Measurements from ENCODE around the gene NR4A1.
A peak's percentile ranks its signal among the peaks of the same experiment; 100 is the strongest.

NR4A1 gene

DNA sequence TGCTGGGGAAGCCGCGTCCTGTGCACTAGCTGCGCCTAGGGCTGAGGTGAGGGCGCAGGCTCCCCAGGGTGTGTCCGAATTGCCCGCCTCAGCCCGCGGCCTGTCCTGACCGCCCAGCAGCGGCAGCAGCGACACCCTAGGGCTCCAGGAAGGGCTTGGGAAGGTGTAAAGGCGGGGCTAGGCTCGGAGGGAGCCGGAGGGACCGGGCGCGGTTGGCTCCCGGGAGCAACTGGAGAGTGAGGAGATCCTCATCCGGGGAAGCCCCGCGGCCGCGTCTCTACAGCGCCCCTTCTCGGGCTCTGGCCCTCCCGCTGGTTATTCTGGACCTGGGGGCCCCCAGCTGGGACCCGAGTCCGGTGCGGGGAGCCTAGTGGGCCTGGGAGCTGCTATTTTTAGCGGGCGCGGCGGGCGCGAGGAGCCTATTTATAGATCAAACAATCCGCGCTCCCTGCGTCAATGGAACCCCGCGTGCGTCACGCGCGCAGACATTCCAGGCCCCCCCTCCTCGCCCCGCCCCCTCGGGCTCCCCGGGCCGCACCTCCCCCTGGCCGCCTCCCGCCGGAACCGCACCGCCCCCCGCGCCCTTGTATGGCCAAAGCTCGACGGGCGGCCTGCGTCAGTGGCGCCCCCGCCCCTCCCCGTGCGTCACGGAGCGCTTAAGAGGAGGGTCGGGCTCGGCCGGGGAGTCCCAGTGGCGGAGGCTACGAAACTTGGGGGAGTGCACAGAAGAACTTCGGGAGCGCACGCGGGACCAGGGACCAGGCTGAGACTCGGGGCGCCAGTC is at the start of gene NR4A1 (continued):
- no peak for TF ChIP-seq ZNF133 (tag by site-specific recombination; IDR thresholded peaks at IDR 0.05)
- TF ChIP-seq ZNF350 (tag by site-specific recombination; IDR thresholded peaks at IDR 0.05): no peak
- TF ChIP-seq, protein P1, sequence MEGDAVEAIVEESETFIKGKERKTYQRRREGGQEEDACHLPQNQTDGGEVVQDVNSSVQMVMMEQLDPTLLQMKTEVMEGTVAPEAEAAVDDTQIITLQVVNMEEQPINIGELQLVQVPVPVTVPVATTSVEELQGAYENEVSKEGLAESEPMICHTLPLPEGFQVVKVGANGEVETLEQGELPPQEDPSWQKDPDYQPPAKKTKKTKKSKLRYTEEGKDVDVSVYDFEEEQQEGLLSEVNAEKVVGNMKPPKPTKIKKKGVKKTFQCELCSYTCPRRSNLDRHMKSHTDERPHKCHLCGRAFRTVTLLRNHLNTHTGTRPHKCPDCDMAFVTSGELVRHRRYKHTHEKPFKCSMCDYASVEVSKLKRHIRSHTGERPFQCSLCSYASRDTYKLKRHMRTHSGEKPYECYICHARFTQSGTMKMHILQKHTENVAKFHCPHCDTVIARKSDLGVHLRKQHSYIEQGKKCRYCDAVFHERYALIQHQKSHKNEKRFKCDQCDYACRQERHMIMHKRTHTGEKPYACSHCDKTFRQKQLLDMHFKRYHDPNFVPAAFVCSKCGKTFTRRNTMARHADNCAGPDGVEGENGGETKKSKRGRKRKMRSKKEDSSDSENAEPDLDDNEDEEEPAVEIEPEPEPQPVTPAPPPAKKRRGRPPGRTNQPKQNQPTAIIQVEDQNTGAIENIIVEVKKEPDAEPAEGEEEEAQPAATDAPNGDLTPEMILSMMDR (tag by site-specific recombination; IDR thresholded peaks at IDR 0.05): peak; percentile 84
- TF ChIP-seq, protein P2, sequence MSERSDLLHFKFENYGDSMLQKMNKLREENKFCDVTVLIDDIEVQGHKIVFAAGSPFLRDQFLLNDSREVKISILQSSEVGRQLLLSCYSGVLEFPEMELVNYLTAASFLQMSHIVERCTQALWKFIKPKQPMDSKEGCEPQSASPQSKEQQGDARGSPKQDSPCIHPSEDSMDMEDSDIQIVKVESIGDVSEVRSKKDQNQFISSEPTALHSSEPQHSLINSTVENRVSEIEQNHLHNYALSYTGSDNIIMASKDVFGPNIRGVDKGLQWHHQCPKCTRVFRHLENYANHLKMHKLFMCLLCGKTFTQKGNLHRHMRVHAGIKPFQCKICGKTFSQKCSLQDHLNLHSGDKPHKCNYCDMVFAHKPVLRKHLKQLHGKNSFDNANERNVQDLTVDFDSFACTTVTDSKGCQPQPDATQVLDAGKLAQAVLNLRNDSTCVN (tag by site-specific recombination; optimal IDR thresholded peaks at IDR 0.05): peak; percentile 87
- TF ChIP-seq GLIS1 (tag by site-specific recombination; IDR thresholded peaks at IDR 0.05): peak; percentile 97
- TF ChIP-seq KLF8 (tag by site-specific recombination; IDR thresholded peaks at IDR 0.05): peak; percentile 54
- TF ChIP-seq ZNF629 (tag by site-specific recombination; IDR thresholded peaks at IDR 0.05): peak; percentile 98
- peak; percentile 92 for TF ChIP-seq ZBTB21 (tag by site-specific recombination; IDR thresholded peaks at IDR 0.05)
- no peak for TF ChIP-seq GLI4 (tag by site-specific recombination; IDR thresholded peaks at IDR 0.05)
- TF ChIP-seq ZNF610 (tag by site-specific recombination; IDR thresholded peaks at IDR 0.05; ENCODE audit: borderline replicate concordance): no peak
- no peak for TF ChIP-seq ZNF248 (tag by site-specific recombination; IDR thresholded peaks at IDR 0.05)
- no peak for TF ChIP-seq ZNF785 (tag by site-specific recombination; IDR thresholded peaks at IDR 0.05)
- TF ChIP-seq ZNF514 (tag by site-specific recombination; IDR thresholded peaks at IDR 0.05): no peak
- TF ChIP-seq ZNF423 (tag by site-specific recombination; IDR thresholded peaks at IDR 0.05): peak; percentile 93
- no peak for TF ChIP-seq ZNF530 (tag by site-specific recombination; IDR thresholded peaks at IDR 0.05; ENCODE audit: low read depth)
- TF ChIP-seq, protein P3, sequence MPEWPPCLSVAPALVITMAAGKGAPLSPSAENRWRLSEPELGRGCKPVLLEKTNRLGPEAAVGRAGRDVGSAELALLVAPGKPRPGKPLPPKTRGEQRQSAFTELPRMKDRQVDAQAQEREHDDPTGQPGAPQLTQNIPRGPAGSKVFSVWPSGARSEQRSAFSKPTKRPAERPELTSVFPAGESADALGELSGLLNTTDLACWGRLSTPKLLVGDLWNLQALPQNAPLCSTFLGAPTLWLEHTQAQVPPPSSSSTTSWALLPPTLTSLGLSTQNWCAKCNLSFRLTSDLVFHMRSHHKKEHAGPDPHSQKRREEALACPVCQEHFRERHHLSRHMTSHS (tag by site-specific recombination; IDR thresholded peaks at IDR 0.05): no peak
- TF ChIP-seq, protein P4, sequence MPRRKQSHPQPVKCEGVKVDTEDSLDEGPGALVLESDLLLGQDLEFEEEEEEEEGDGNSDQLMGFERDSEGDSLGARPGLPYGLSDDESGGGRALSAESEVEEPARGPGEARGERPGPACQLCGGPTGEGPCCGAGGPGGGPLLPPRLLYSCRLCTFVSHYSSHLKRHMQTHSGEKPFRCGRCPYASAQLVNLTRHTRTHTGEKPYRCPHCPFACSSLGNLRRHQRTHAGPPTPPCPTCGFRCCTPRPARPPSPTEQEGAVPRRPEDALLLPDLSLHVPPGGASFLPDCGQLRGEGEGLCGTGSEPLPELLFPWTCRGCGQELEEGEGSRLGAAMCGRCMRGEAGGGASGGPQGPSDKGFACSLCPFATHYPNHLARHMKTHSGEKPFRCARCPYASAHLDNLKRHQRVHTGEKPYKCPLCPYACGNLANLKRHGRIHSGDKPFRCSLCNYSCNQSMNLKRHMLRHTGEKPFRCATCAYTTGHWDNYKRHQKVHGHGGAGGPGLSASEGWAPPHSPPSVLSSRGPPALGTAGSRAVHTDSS (tag by site-specific recombination; IDR thresholded peaks at IDR 0.05): no peak; the same call in 1 of the 2 replicates
- no peak for TF ChIP-seq MYNN (tag by site-specific recombination; IDR thresholded peaks at IDR 0.05; ENCODE audit: borderline replicate concordance)
- no peak for TF ChIP-seq ZFP41 (tag by site-specific recombination; IDR thresholded peaks at IDR 0.05; ENCODE audit: borderline replicate concordance)
- TF ChIP-seq, protein P5, sequence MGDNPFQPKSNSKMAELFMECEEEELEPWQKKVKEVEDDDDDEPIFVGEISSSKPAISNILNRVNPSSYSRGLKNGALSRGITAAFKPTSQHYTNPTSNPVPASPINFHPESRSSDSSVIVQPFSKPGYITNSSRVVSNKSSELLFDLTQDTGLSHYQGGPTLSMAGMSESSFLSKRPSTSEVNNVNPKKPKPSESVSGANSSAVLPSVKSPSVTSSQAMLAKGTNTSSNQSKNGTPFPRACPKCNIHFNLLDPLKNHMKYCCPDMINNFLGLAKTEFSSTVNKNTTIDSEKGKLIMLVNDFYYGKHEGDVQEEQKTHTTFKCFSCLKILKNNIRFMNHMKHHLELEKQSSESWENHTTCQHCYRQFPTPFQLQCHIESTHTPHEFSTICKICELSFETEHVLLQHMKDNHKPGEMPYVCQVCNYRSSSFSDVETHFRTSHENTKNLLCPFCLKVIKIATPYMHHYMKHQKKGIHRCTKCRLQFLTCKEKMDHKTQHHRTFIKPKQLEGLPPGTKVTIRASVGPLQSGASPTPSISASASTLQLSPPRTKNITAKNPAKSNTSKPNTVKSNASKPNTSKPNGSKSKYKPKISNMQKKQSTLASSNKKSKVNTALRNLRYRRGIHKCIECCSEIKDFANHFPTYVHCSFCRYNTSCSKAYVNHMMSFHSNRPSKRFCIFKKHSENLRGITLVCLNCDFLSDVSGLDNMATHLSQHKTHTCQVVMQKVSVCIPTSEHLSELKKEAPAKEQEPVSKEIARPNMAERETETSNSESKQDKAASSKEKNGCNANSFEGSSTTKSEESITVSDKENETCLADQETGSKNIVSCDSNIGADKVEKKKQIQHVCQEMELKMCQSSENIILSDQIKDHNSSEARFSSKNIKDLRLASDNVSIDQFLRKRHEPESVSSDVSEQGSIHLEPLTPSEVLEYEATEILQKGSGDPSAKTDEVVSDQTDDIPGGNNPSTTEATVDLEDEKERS (tag by site-specific recombination; IDR thresholded peaks at IDR 0.05): no peak
- TF ChIP-seq MZF1 (tag by site-specific recombination; IDR thresholded peaks at IDR 0.05; ENCODE audit: borderline replicate concordance): no peak
- no peak for TF ChIP-seq ZNF664 (tag by site-specific recombination; IDR thresholded peaks at IDR 0.05)
- no peak for TF ChIP-seq ZNF19 (tag by site-specific recombination; IDR thresholded peaks at IDR 0.05; ENCODE audit: low read depth)
- TF ChIP-seq, protein P6, sequence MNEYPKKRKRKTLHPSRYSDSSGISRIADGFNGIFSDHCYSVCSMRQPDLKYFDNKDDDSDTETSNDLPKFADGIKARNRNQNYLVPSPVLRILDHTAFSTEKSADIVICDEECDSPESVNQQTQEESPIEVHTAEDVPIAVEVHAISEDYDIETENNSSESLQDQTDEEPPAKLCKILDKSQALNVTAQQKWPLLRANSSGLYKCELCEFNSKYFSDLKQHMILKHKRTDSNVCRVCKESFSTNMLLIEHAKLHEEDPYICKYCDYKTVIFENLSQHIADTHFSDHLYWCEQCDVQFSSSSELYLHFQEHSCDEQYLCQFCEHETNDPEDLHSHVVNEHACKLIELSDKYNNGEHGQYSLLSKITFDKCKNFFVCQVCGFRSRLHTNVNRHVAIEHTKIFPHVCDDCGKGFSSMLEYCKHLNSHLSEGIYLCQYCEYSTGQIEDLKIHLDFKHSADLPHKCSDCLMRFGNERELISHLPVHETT (tag by site-specific recombination; IDR thresholded peaks at IDR 0.05): peak; percentile 28; the same call in 1 of the 2 replicates
- TF ChIP-seq BCL11B (tag by site-specific recombination; IDR thresholded peaks at IDR 0.05; ENCODE audit: low read depth): no peak
- TF ChIP-seq, protein P7, sequence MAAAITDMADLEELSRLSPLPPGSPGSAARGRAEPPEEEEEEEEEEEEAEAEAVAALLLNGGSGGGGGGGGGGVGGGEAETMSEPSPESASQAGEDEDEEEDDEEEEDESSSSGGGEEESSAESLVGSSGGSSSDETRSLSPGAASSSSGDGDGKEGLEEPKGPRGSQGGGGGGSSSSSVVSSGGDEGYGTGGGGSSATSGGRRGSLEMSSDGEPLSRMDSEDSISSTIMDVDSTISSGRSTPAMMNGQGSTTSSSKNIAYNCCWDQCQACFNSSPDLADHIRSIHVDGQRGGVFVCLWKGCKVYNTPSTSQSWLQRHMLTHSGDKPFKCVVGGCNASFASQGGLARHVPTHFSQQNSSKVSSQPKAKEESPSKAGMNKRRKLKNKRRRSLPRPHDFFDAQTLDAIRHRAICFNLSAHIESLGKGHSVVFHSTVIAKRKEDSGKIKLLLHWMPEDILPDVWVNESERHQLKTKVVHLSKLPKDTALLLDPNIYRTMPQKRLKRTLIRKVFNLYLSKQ (tag by site-specific recombination; IDR thresholded peaks at IDR 0.05; ENCODE audit: borderline replicate concordance): no peak
- TF ChIP-seq ZNF175 (tag by site-specific recombination; IDR thresholded peaks at IDR 0.05): no peak
- TF ChIP-seq RBAK (tag by site-specific recombination; IDR thresholded peaks at IDR 0.05): no peak
- no peak for TF ChIP-seq TRIM28 (IDR thresholded peaks at IDR 0.05; ENCODE audit: borderline replicate concordance, low read length)
